GM18499 (cell line): ENCODE data around the gene TMED3.

Source experiments
- ATAC-seq: cut with Tn5 transposase; IDR thresholded peaks from one replicate; pipeline ENCODE4 v1.9.1; 2021; ENCODE audit warnings: moderate number of reproducible peaks; ENCODE audit not compliant: insufficient read depth, unreplicated experiment

Gene TMED3

GRCh38 chr15:79372428-79372827 is 61.5 kb downstream of the TMED3 start:
- no peak for ATAC-seq
